Measurements from ENCODE around the gene GTPBP1. TPM values are rescaled to one million over a fixed set of nuclear protein-coding genes. Genes with fewer than 3 reads are reported as not detected.

GTPBP1 gene
- total RNA-seq, 1 donor from 2014 or later = 34.6 TPM

DNA sequence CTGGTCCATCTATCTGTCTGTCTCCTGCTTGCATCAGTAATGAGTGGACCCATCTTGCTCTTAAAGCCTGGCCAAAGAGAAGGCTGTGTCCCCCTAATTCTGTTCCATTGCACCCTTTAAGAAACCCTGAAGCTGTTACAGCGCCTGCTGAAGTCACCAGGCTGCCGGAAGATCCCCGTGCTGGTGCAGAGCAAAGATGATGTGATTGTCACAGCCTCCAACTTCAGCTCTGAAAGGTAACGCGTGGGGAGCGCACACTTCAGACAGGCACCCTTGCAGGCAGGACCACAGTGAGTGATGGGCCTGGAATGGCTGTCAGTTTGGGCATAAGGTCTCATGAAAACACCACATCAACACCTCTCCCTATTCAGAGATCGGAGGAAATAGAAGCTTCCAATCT, 18.4 kb downstream of the GTPBP1 start:
- DNase-seq (ENCODE audit: low spot score in 2 of 2) (no peak), FAIRE-seq (no peak)

DNA sequence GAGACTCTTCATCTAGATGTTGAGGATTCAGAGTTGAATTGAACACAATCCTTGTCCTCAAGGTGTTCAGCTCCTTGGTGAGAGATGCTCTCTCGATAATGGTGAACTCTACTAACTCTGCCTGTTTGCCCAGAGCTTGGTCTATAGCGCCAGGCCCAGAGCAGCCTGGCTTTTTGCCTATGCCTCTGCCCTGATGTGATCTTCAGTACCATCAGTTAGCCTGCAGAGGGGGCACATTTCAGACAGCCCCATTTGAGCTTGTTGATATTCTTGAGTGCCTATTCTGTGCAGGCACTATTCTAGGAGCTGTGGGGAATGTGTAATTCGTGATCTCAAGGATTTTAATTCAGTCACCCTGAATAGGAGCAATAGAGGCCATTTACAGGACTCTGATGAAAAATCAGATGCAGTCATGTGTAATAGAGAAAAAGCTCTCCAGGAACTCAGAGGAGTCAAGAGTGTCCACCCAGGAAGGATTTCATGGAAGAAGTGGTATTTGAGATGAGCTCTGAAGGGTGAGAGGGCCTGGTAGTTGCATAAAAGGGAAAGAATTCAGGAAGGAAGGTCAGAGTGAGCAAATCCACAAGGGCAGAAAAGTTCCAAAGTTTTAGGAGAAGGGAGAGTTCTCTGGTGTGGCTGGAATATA, 19.3 kb downstream of the GTPBP1 start:
- FAIRE-seq (no peak), DNase-seq (ENCODE audit: low spot score in 2 of 2) (no peak)

DNA sequence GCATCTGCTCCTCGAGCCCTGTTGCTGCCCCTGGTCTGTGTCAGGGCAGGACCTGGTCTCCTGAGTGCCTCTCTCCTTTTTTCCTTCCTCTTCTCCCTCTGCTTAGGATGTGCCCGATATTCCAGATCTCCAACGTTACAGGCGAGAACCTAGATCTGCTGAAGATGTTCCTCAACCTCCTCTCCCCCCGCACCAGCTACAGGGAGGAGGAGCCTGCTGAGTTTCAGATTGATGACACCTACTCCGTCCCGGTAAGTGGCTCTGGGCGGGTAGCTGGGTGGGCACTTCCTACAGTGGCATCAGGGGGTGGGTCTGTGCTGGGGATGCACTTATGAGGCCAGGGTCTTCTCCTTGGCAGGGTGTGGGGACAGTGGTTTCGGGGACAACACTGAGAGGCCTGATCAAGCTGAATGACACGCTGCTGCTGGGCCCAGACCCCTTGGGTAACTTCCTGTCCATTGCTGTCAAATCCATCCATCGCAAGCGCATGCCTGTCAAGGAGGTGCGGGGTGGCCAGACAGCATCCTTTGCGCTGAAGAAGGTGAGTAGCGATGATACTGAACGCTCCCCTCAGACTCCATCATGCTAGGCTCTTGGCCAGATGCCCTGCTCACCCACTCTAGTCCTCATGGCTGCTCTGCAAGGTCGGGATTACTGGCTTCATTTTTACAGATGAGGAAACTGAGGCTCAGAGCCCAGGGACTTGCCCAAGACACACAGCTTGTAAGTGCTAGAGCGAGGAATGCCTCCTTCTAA, 20.3 kb downstream of the GTPBP1 start:
- no peak for DNase-seq (ENCODE audit: low spot score in 2 of 2)
- no peak for FAIRE-seq

DNA sequence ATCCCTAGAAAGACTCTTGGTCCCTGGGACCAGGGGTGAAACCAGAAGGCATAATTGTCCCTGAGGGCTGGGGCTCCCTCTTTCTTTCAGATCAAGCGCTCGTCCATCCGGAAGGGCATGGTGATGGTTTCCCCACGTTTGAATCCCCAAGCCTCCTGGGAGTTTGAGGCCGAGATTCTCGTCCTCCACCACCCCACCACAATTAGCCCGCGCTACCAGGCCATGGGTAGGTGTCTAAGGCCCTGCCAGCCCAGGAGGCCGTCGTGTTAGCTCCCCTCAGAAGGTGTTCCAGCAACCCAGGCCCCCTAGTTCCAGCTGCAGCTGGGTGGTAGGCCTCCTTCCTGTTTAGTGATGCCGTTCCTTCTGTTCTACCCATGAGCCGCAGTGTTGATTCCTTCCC, 21.4 kb downstream of the GTPBP1 start:
- FAIRE-seq (no peak), DNase-seq (ENCODE audit: low spot score in 2 of 2) (no peak)

DNA sequence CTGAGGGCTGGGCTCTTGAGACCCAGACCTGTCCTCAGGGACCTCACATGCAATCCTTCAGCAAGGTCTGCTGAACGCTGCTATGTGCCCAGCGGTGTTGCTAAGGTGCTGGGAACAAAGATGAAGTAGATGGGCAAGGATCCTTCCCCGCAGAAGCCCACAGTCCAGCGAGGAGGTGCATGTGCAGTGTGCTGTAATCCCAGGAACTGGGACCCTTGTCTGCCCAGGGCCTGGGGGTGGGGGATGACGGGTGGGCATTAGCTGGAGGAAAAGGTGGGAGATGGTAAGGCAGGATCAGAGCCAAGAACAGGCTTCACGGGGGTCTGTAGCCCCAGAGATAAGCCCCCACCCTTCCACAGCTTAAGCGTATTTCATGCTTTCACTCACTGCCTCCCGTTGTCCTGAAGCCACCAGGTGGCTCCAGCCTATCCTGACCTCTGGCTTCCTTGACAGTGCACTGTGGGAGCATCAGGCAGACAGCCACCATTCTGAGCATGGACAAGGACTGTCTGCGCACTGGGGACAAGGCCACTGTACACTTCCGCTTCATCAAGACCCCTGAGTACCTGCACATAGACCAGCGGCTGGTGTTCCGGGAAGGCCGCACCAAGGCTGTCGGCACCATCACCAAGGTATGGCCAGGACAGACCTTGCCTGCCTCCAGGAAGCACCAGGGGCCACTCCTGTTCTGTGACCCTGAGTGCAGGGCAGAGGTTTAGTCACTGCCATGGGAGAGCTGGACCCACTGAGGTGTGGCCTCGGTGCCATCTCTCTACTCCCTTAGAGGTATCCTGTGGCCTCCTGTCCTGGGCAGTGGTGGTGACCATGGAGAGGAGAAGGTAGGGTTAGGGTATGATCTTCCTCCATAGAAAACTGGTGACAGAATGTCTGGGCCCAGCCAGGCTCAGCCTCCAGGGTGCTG, 22.0 kb downstream of the GTPBP1 start:
- DNase-seq (ENCODE audit: low spot score in 2 of 2) = no peak
- no peak for FAIRE-seq

DNA sequence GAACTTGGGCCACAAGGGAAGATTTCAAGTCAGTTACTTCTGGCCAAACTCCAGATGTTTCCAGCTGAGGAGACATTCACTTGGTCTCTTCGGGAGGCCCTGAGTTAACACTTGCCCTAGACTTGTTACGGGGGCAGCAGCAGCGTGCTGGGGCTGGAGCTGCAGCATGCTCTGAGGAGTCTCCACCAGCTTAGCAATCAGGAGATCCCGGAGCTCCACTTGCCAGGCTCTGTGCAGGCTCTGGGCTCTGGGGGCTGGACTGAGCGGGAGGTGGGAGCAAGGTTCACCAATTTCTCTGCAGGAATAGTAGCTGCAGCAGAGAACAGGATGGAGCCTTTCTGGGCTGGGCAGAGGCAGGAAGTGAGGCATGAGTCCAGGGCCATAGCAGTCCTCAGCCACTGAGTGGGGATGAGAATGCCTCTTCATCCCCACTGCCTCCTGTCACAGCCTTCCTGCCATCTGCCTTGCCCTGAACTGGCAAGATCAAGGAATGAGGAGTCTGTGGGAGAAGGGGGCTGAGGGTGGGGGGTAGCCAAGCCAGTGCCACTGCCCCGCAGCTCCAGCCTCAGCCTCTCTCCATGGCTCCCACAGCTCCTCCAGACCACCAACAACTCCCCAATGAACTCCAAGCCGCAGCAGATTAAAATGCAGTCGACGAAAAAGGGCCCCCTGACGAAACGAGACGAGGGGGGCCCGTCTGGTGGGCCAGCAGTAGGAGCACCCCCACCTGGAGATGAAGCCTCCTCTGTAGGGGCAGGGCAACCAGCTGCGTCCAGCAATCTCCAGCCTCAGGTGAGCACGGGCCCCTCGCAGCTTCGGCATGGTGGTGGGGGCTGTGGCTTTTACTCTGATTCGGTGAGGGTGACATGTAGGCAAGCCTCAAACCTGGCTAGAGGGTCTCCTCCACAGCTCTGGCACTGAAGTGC, 23.4 kb downstream of the GTPBP1 start:
- FAIRE-seq = no peak
- DNase-seq (ENCODE audit: low spot score in 2 of 2) = no peak

DNA sequence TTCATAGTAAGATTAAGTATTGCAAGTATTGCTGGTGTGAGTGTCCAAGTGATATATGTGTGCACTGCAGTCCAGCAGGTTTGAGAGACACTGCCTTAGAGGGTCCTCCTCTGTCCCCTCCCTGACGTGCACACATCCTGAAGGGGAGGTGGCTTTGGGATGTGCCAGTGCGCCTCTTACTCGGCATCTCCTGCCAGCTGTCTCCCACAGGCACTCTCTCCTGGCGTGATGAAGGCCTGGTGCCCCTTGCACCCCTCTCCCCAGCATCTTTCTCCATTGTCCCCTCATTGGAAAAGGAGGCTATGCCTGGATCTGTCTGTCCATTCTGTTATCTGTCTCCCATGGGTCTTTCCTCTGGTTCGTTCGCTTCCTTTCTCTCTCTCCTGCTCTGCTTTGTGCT, 24.2 kb downstream of the GTPBP1 start:
- DNase-seq (ENCODE audit: low spot score in 2 of 2) = no peak
- FAIRE-seq = no peak

DNA sequence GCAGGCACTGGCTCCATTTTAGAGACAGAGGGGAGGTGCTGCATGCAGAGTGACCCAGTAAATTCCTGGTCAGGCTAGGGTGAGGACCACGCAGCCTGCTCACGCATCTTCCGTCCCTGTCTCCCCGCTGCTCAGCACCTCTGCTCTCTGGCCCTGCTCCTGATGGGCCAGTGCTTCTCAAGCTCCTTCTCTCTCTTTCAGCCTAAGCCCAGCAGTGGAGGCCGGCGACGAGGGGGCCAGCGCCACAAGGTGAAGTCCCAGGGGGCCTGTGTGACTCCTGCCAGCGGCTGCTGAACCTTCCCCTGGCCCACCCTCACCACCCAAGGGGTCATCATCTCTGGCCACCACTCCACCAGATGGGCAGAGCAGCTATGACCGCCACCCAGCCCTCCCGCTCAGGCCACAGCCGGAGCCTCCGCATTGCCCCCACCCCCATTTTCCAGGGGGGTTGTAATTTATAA, 24.7 kb downstream of the GTPBP1 start:
- DNase-seq (ENCODE audit: low spot score in 2 of 2) (no peak), FAIRE-seq (no peak)

DNA sequence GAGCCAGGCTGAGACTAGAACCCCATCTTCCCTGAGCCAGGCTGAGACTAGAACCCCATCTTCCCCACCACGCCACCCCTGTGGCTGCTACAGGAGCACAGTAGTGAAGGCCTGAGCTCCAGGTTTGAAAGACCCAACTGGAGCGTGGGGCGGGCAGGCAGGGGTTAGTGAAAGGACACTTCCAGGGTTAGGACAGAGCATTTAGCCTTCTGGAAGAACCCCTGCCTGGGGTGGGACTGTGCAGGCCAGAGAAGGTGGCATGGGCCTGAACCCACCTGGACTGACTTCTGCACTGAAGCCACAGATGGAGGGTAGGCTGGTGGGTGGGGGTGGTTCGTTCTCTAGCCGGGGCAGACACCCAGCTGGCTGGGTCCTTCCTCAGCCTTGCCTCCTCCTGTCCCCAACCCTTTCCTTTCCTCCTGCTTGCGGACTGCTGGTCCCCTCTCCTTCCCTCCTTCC, 26.0 kb downstream of the GTPBP1 start:
- FAIRE-seq = no peak
- DNase-seq (ENCODE audit: low spot score in 2 of 2) = no peak

DNA sequence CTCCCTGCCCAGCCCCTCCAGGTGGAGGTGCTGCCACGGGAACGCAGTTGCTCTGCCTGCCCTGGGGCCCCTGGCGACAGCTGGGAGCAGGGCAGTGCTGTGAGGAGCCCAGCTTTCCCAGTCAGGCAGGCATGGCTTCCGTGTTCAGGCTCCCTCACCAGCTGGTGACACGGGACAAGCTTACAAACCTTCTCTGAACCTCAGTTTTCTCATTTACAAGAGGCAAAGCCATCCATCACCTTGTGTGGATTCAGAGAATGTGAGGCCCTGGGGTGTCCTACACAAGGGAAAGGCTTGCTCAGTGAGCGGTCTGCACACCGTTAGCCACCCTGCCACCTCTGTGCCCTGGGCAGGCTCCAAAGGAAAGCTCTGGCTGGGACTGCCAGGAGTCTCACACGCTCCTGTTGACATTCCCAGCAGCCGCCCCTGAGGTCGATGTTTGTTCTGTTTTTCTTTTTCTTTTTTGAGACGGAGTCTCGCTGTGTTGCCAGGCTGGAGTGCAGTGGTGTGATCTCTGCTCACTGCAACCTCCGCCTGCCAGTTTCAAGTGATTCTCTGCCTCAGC, 26.6 kb downstream of the GTPBP1 start:
- DNase-seq (ENCODE audit: low spot score in 2 of 2) (no peak), FAIRE-seq (no peak)

DNA sequence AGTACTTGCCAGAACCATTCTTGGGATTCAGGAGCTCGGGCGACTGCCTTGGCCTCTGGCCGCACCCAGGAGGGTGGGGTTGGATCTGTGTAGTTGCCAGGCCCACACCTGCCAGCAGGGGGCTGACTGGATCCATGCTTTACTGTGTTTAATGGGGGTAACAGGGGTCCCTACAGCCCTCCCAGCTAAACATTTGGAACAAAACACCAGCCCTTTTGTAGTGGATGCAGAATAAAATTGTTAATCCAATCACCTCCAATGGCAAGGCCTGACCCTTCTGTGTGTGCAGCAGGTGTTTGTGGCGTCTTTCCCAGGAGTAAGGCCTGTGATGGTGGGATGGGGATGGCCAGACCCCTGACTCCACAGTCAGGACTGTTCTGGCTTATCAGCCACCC, 27.6 kb downstream of the GTPBP1 start:
- FAIRE-seq (no peak), DNase-seq (ENCODE audit: low spot score in 2 of 2) (no peak)

DNA sequence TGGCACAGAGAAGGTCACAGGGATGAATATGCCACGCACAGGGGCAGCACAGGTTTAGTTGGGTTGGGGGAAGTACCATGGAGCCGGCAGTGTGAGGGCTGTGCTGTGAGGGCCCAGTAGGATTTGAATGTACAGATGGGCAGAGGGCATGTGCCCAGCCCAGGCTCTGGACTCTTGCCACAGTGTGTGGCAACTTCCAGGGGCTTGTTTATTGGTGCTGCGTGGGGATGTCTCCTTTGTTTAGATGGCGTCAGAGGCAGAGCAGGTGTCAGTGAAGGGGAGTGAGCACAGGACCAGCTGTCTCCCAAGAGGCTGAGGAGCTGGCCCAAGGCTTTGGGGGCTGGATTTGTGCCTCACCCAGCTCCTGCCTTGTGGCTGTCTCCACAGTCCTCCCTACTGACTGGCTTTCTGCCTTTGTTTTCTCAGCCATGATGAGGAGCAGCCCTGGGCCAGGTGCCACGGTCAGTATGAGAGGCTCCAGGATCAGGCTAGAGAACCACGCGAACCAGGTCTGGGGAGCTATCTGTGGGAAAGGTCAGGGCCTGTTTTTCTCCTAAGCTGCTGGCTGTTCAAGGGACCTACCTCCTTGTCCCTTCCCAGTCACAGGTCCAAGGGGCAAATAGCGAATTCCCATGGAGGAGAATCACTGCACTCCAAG, 28.1 kb downstream of the GTPBP1 start:
- DNase-seq (ENCODE audit: low spot score in 2 of 2) = peak; percentile 73 to 79
- peak; percentile 49 for FAIRE-seq

DNA sequence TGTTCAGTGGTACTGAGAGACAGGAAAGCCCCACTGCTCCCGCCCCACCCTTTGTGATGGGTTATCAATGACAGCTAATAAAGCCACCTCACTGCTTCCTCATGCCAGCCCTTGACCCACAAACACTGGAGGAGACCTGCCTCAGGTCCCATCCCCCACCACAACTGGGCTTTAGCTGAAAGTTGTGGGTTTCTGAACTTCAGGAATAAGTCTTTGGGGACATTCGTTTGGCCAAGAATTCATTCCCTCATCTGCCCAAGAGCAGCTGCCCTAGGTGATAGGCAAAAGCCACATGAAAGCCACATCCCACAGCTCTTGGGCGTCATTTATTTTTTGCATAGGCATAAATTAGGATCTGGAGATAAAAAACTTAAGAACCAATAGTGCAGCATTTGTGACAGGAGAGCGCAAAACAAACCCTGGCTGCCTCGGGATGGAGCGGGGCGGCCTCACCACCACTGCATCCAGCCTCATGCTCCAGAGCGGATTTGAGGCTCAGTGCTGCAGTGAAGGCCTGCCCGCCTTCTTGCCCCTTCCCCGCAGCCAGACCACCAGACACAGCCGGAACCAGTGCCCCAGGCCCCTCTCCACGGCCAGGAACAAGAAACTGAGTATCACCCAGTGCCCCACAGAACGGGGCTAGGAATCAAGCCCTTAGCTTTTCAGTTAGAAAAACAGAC, 28.8 kb downstream of the GTPBP1 start:
- FAIRE-seq (no peak), DNase-seq (ENCODE audit: low spot score in 2 of 2) (no peak)

DNA sequence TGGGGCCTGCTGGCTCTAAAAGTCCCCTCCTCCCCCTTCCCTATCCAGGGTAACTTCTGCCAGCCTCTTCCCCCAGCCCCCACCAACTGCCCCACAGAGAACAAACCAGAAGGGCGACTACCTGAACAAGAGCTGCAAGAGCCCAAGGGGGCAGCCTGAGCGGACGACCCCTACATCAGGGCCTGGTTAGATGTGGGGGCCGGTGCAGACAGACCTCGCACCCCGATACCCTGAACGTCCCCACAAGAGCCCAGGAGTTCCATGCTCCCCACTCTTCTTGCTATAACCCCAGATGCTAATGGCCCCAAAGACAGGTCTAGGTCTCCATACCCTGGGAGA, 29.4 kb downstream of the GTPBP1 start:
- no peak for FAIRE-seq
- DNase-seq (ENCODE audit: low spot score in 2 of 2) = no peak

DNA sequence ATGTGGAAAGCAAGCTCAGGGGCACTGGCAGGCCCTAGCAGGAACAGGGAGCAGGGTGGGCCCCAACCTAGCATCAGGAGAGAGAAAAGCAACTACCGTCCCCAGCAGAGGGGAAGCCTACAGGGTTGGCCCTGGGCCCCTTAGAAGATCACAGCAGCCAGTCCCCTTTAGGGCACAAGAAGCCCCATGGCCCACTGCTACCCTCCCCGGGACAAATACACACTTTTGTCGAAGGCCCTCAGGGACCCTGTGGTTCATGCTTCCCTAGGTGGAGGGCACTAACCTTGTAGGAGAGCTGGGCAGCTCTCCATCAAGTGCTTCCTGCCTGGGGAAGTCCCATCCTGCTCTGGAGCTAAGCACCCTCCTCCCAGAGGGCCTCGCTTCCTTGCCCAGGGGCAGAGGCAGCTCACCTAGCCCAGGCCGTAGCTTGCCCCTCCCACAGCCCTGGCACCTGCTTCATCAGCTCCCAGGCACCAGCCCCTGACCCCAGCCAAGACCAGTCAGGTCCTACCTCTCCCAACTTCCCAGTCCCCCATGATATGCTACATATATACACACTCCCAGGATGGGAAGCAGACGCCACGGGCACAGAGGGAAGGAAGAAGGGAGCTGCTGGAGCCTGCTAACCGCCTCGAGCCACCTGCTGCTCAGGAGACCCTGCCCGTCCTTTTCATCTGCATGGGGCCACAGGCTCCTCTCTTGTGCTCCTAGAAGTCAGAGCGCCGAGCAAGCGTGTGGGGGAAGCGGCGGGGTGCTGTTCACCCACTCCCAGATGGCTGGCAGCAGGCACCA, 29.9 kb downstream of the GTPBP1 start:
- DNase-seq (ENCODE audit: low spot score in 2 of 2) (no peak), FAIRE-seq (no peak)

DNA sequence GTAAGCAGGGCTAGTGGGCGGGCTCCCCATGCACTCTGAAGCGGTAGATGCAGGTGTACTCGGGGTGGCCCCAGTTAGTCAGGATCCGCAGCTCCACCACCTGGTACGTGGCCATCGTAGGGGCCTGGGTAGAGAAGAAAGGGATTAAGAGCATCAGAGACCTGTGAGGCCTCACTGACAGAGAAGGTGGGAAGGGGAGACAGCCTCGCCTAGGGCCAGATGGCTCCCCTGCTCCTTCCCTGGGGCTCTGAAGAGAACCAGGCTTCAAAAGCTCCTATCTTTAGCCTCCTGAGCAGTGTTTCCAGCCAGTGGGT, 30.5 kb downstream of the GTPBP1 start:
- FAIRE-seq (no peak), DNase-seq (ENCODE audit: low spot score in 2 of 2) (no peak)

DNA sequence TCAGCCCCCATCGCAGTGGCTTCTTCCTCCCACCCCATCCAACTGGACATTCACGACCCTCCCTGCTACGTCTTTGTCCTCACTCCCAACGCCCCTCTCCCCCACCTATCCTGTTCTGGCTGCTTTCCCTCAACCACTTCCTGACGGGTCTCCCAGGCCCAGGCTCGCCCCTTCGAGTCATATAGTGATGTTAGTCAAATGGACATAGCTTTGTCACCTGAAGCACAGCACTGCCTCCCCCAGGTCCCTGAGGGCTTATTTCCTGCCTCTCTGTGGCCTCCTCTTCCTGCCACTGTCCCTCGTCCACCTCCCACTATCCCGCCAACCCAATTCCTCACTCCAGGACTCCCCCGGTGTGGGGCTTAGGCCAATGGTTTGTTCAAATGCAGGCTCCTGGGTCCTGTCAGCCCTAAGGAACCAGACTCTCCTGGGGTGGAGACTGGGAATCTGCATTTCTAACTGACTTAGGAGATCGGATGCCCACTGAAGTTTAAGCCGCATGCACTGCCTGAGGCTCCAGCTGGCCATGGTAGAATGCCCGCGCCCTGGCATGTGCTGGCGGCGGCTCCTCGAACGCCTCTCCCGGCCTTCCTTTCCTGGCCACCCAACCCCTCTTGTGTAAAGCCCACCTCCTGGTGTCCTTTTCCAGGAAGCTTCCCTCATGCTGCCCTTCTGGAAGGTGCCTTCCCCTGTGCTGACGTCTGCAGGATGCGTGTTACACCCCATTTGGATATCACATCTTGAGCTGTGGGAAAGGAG, 31.7 kb downstream of the GTPBP1 start:
- DNase-seq (ENCODE audit: low spot score in 2 of 2) = no peak
- no peak for FAIRE-seq

Measured in frontal cortex (tissue), 4 donors.